Suprapubic skin (tissue), 4 donors: ENCODE data around the gene NTM. TPM values are rescaled to one million over a fixed set of nuclear protein-coding genes. Genes with fewer than 3 reads are reported as not detected.

ENCODE experiments used
- DNase-seq, 2 donors: peaks; one replicate each; pipeline ENCODE4 v3.0.0-alpha.2; 2019; ENCODE audit warnings: low spot score in 2 of 2
- H3K27ac ChIP-seq: fragments of 200-600 bp; sonication (generic); one replicate; pipeline ENCODE4 v1.5.1; 2019
- H3K27me3 ChIP-seq: fragments of 200-600 bp; sonication (generic); one replicate; pipeline ENCODE4 v1.5.1; 2019
- H3K36me3 ChIP-seq: fragments of 200-600 bp; sonication (generic); one replicate; pipeline ENCODE4 v1.5.1; 2019
- H3K4me1 ChIP-seq: fragments of 200-600 bp; sonication (generic); one replicate; pipeline ENCODE4 v1.5.1; 2019
- H3K4me3 ChIP-seq: fragments of 200-600 bp; sonication (generic); one replicate; pipeline ENCODE4 v1.5.1; 2019; ENCODE audit warnings: mild to moderate bottlenecking
- H3K9me3 ChIP-seq: fragments of 200-600 bp; sonication (generic); one replicate; pipeline ENCODE4 v1.5.1; 2019
- EP300 ChIP-seq: sonication (generic); formaldehyde crosslinking; IDR thresholded peaks from one replicate; pipeline ENCODE4 v1.6.1; 2017; ENCODE audit warnings: antibody characterized with exemption
- POLR2A ChIP-seq, 2 donors: fragments of 450-650 bp; IDR thresholded peaks; one replicate each; pipeline ENCODE4 v1.6.1; 2017; ENCODE audit warnings: antibody characterized with exemption in 2 of 2, mild to moderate bottlenecking in 2 of 2, moderate library complexity in 2 of 2
- POLR2AphosphoS5 ChIP-seq, 3 donors: sonication (generic); formaldehyde crosslinking; IDR thresholded peaks; one replicate each; pipeline ENCODE4 v1.6.1; 2017; ENCODE audit warnings: antibody characterized with exemption in 3 of 3
- WGBS: methylation state at CpG from one replicate; pipeline ENCODE4 v1.1.5; 2018; 5-methylcytosine and 5-hydroxymethylcytosine counted together
- total RNA-seq, 4 donors: library from RNA; depleted of rRNA; stranded (reverse); fragments of >200 nt; gene quantifications; one replicate each; pipeline ENCODE4 v1.1.0, GENCODE V29; 2016
- TF ChIP-seq, protein P1 (sequence below), 2 donors: fragments of 200-600 bp in 1 of 2; fragments of 450-650 bp in 1 of 2; sonication (generic) in 1 of 2; IDR thresholded peaks; one replicate each; pipeline ENCODE4 v1.5.1; 2016 to 2019; ENCODE audit warnings: antibody characterized with exemption in 2 of 2, mild to moderate bottlenecking in 1 of 2, moderate library complexity in 1 of 2

NTM gene
- total RNA-seq, 4 donors from 2014 or later: 0.19 to 19.1 (median 2.1) TPM

DNA sequence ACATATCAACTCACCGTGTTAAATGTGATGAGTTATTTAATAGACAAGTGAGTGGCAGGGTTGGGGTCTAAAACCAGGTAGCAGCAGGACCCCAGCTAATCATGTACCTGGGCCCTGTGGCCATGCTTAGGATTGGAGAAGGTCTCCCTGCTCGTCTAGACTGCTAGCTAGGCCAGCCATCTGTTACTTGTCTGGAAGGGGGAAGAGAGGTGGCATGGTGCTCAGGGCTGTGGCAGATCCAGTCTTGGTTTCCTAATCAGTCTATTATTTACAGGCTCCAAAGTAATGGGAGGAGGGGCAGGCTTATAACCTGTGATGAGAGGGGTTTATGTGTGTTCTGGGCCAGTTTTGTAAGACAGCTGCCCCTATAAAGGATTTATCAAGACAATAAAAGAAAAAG, 105.9 kb downstream of the NTM start:
- Histone ChIP-seq H3K9me3 (no peaks in the 10 kb centered on the region), H3K27me3 (peaks cover under 1% of the 10 kb centered on the region), H3K4me1 (no peaks in the 10 kb centered on the region), H3K36me3 (no peaks in the 10 kb centered on the region), H3K27ac (no peak overlapping the region), H3K4me3 (no peak overlapping the region)
- 66% methylated on average over 2 of the region's 2 CpGs for WGBS
- DNase-seq: no peak
- TF ChIP-seq POLR2A (IDR thresholded peaks at IDR 0.05) (no peak), EP300 (no peak), POLR2AphosphoS5 (IDR thresholded peaks at IDR 0.05) (no peak)
- TF ChIP-seq, protein P1, sequence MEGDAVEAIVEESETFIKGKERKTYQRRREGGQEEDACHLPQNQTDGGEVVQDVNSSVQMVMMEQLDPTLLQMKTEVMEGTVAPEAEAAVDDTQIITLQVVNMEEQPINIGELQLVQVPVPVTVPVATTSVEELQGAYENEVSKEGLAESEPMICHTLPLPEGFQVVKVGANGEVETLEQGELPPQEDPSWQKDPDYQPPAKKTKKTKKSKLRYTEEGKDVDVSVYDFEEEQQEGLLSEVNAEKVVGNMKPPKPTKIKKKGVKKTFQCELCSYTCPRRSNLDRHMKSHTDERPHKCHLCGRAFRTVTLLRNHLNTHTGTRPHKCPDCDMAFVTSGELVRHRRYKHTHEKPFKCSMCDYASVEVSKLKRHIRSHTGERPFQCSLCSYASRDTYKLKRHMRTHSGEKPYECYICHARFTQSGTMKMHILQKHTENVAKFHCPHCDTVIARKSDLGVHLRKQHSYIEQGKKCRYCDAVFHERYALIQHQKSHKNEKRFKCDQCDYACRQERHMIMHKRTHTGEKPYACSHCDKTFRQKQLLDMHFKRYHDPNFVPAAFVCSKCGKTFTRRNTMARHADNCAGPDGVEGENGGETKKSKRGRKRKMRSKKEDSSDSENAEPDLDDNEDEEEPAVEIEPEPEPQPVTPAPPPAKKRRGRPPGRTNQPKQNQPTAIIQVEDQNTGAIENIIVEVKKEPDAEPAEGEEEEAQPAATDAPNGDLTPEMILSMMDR (IDR thresholded peaks at IDR 0.05): no peak

DNA sequence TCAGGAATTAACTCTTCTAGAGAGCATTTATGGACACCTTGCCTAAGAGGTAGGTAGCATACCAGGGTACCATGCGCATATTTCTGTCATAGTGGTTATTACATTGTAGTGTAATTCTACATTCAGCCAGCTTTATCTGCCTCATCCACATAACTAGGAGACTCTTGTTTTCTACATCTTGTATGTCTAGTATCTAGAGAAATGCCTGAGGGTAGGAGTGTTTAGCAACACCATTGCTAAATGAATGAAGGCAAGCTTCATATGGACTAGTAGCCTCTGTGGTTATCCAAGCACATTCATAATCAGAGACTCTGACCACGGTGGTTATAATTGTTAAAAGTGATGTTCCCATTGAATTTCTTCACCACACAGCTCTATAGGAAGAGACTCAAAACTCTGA, 107.9 kb downstream of the NTM start:
- TF ChIP-seq EP300 (no peak), POLR2A (IDR thresholded peaks at IDR 0.05) (no peak), POLR2AphosphoS5 (IDR thresholded peaks at IDR 0.05) (no peak)
- TF ChIP-seq, protein P1 (IDR thresholded peaks at IDR 0.05): no peak
- no peak for DNase-seq
- 100% methylated on average over 2 of the region's 2 CpGs for WGBS
- Histone ChIP-seq H3K36me3 (no peaks in the 10 kb centered on the region), H3K27me3 (no peaks in the 10 kb centered on the region), H3K4me3 (no peak overlapping the region), H3K27ac (no peak overlapping the region), H3K9me3 (no peaks in the 10 kb centered on the region), H3K4me1 (no peaks in the 10 kb centered on the region)

DNA sequence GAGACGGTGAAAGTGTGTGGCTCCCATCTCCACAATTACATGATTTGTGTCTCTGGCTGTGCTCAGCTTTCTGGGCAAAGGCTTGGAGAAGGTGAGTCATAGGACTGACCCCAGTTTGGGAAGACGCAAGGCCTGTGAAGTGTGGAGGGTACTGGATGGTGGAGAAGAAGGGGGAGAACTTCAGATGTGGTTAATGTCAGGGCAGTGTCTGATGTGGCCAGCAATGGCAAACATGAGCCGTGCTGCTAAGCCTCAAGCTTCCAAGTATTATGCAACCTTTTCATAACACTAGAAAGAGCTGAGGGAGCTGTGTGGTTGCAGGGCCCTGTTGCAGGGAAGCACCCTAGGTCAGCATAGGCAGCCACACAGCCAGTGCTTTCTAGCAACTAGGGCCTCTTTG, 110.9 kb downstream of the NTM start:
- DNase-seq: no peak
- no peak overlapping the region for H3K27ac ChIP-seq
- H3K9me3 ChIP-seq: no peaks in the 10 kb centered on the region
- TF ChIP-seq POLR2AphosphoS5 (IDR thresholded peaks at IDR 0.05) (no peak), EP300 (no peak), POLR2A (IDR thresholded peaks at IDR 0.05) (no peak)
- TF ChIP-seq, protein P1 (IDR thresholded peaks at IDR 0.05): no peak
- H3K27me3 ChIP-seq: no peaks in the 10 kb centered on the region
- WGBS: 65% methylated on average over 3 of the region's 3 CpGs
- H3K4me1 ChIP-seq: no peaks in the 10 kb centered on the region
- H3K36me3 ChIP-seq: no peaks in the 10 kb centered on the region
- H3K4me3 ChIP-seq: no peak overlapping the region

DNA sequence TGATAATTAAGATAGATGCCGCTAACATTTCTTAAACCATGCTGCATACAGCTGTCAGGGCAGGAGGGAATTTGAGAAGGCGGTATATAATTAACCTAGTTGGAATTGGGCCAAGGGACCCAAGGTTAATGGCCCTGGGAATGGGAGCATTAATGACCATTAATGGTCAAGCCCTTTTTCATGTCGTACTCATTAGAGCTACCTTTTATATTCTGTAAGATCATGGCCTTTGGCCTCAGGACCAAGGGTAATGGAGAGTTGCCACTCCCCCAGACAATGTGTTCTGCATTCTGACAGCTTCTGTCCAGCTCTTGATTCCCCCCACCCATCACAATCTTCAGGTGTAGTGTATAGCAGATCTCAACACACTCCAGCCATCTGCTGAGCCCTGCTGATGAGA, 111.6 kb downstream of the NTM start:
- DNase-seq: no peak
- Histone ChIP-seq H3K36me3 (no peaks in the 10 kb centered on the region), H3K27ac (no peak overlapping the region), H3K4me3 (no peak overlapping the region), H3K4me1 (no peaks in the 10 kb centered on the region), H3K27me3 (no peaks in the 10 kb centered on the region), H3K9me3 (no peaks in the 10 kb centered on the region)
- WGBS: 60% methylated on average over 3 of the region's 3 CpGs
- no peak for TF ChIP-seq POLR2AphosphoS5 (IDR thresholded peaks at IDR 0.05)
- no peak for TF ChIP-seq POLR2A (IDR thresholded peaks at IDR 0.05)
- no peak for TF ChIP-seq EP300
- TF ChIP-seq, protein P1 (IDR thresholded peaks at IDR 0.05): no peak

DNA sequence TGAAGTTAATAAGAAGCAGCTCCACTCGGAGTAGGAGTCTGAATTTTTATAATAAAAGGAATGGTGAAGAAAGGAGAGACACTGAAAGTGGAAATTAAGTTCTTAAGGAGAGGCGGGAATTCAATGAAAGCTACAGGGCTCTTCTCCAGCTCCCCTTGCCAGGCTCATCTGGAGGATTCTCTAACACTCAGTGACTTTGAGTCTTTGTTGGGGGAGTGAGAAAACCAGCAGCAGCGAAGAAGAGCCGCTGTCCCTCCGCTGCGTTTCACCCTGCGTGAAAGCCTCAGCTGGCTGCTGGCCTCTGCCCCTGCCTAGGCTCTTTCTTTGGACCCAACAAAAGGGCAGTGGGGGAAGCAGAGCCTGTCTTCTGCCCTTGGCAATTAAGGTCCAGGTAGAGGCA, 113.0 kb downstream of the NTM start:
- no peak overlapping the region for H3K4me3 ChIP-seq
- no peaks in the 10 kb centered on the region for H3K27me3 ChIP-seq
- TF ChIP-seq POLR2A (IDR thresholded peaks at IDR 0.05) (no peak), POLR2AphosphoS5 (IDR thresholded peaks at IDR 0.05) (no peak), EP300 (no peak)
- TF ChIP-seq, protein P1 (IDR thresholded peaks at IDR 0.05): no peak
- no peak overlapping the region for H3K27ac ChIP-seq
- H3K9me3 ChIP-seq: no peaks in the 10 kb centered on the region
- DNase-seq: no peak
- H3K36me3 ChIP-seq: no peaks in the 10 kb centered on the region
- WGBS: 86% methylated on average over 7 of the region's 7 CpGs
- no peaks in the 10 kb centered on the region for H3K4me1 ChIP-seq
